Neural cell (in vitro differentiated cells): ENCODE data around the gene LGALS3BP. TPM values are rescaled to one million over a fixed set of nuclear protein-coding genes. Genes with fewer than 3 reads are reported as not detected.
A peak's percentile ranks its signal among the peaks of the same experiment; 100 is the strongest.

ENCODE experiments used
- H2AFZ ChIP-seq: fragments of 200-600, 300-800 bp; sonication (generic), shearing (Covaris generic); 2 replicates; pipeline ENCODE4 v1.6.0; 2014; ENCODE audit warnings: low read depth, mild to moderate bottlenecking, antibody characterized with exemption, low read length, moderate library complexity
- H3F3A ChIP-seq: fragments of 200-600 bp; shearing (Covaris generic); 2 replicates; pipeline ENCODE4 v1.6.1; 2016; ENCODE audit warnings: mild to moderate bottlenecking, moderate library complexity, mixed read lengths, antibody characterized with exemption, low read length; ENCODE audit not compliant: insufficient read depth, poor library complexity, severe bottlenecking
- H3K27ac ChIP-seq: fragments of 200-600, 300-800 bp; sonication (generic), shearing (Covaris generic); 2 replicates; pipeline ENCODE4 v1.5.1; 2014; ENCODE audit warnings: mild to moderate bottlenecking, low read length, moderate library complexity
- H3K27me3 ChIP-seq: fragments of 300-800, 200-600 bp; sonication (generic), shearing (Covaris generic); 2 replicates; pipeline ENCODE4 v1.6.0; 2014; ENCODE audit warnings: mild to moderate bottlenecking, low read depth, low read length, moderate library complexity; ENCODE audit not compliant: insufficient read depth
- H3K36me3 ChIP-seq: fragments of 300-800, 200-600 bp; sonication (generic), shearing (Covaris generic); 2 replicates; pipeline ENCODE4 v1.5.1; 2014; ENCODE audit warnings: mild to moderate bottlenecking, antibody characterized with exemption, low read length, moderate library complexity; ENCODE audit not compliant: insufficient read depth
- H3K4me2 ChIP-seq: fragments of 300-800, 200-600 bp; sonication (generic), shearing (Covaris generic); 2 replicates; pipeline ENCODE4 v1.6.0; 2014; ENCODE audit warnings: mild to moderate bottlenecking, low read length
- H3K4me3 ChIP-seq: fragments of 300-800, 200-600 bp; sonication (generic), shearing (Covaris generic); 2 replicates; pipeline ENCODE4 v1.5.1; 2014; ENCODE audit warnings: mild to moderate bottlenecking, low read length, moderate library complexity
- H3K79me2 ChIP-seq: fragments of 200-600 bp; shearing (Covaris generic); replicated peaks from 2 replicates; pipeline ENCODE4 v1.6.0; 2014; ENCODE audit warnings: mild to moderate bottlenecking, low read length, moderate library complexity; ENCODE audit not compliant: insufficient read depth
- H3K9ac ChIP-seq: fragments of 300-800, 200-600 bp; sonication (generic), shearing (Covaris generic); 2 replicates; pipeline ENCODE4 v1.6.1; 2016; ENCODE audit warnings: mild to moderate bottlenecking, low read length, mixed read lengths
- H3K9me2 ChIP-seq: fragments of 200-600 bp; shearing (Covaris generic); 2 replicates; pipeline ENCODE4 v1.6.1; 2016; ENCODE audit warnings: mild to moderate bottlenecking, low read length, mixed read lengths; ENCODE audit not compliant: insufficient read depth
- H3K9me3 ChIP-seq: fragments of 200-600, 300-800 bp; sonication (generic), shearing (Covaris generic); 2 replicates; pipeline ENCODE4 v1.6.1; 2016; ENCODE audit warnings: mild to moderate bottlenecking, mixed run types, low read length, moderate library complexity, mixed read lengths
- H4K20me1 ChIP-seq: fragments of 200-600 bp; shearing (Covaris generic); 2 replicates; pipeline ENCODE4 v1.6.1; 2016; ENCODE audit warnings: mild to moderate bottlenecking, mixed run types; ENCODE audit not compliant: insufficient read depth
- EP300 ChIP-seq: fragments of 450-650 bp; conservative IDR thresholded peaks from 2 replicates; pipeline ENCODE4 v1.6.1; 2014; ENCODE audit warnings: antibody characterized with exemption, mild to moderate bottlenecking, moderate library complexity; ENCODE audit not compliant: poor library complexity, severe bottlenecking
- EZH2 ChIP-seq: fragments of 200-600, 300-800 bp; shearing (Covaris generic), sonication (generic); IDR thresholded peaks from 2 replicates; pipeline ENCODE4 v1.6.1; 2014; ENCODE audit warnings: antibody characterized with exemption, low read length, borderline replicate concordance, mild to moderate bottlenecking; ENCODE audit not compliant: insufficient read depth, poor library complexity, severe bottlenecking
- MXI1 ChIP-seq: fragments of 450-650 bp; conservative IDR thresholded peaks from 2 replicates; pipeline ENCODE4 v1.6.1; 2014; ENCODE audit warnings: antibody characterized with exemption, mild to moderate bottlenecking; ENCODE audit not compliant: poor library complexity, severe bottlenecking
- POLR2AphosphoS5 ChIP-seq: IDR thresholded peaks from 2 replicates; pipeline ENCODE4 v1.6.1; 2012
- RAD21 ChIP-seq: fragments of 450-650 bp; conservative IDR thresholded peaks from 2 replicates; pipeline ENCODE4 v1.6.1; 2014; ENCODE audit warnings: antibody characterized with exemption, mild to moderate bottlenecking, moderate library complexity
- SMC3 ChIP-seq: fragments of 450-650 bp; conservative IDR thresholded peaks from 2 replicates; pipeline ENCODE4 v1.6.1; 2014; ENCODE audit warnings: antibody characterized with exemption, mild to moderate bottlenecking, moderate library complexity; ENCODE audit not compliant: poor library complexity
- TAF1 ChIP-seq: IDR thresholded peaks from 2 replicates; pipeline ENCODE4 v1.6.1; 2012; ENCODE audit warnings: low read depth
- polyA plus RNA-seq: library from polyadenylated mRNA; depleted of rRNA; stranded (reverse); fragments of >200 nt; gene quantifications from 2 replicates; pipeline ENCODE4 v1.2.3, GENCODE V29; 2014
- TF ChIP-seq, protein P1 (sequence below): fragments of 450-650 bp; IDR thresholded peaks from 2 replicates; pipeline ENCODE4 v1.5.1; 2014; ENCODE audit warnings: antibody characterized with exemption, mild to moderate bottlenecking, moderate library complexity; ENCODE audit not compliant: poor library complexity, severe bottlenecking
- TF ChIP-seq, protein P2 (sequence below): IDR thresholded peaks from 2 replicates; pipeline ENCODE4 v1.6.1; 2012; ENCODE audit warnings: borderline replicate concordance

The LGALS3BP gene
- polyA plus RNA-seq, 1 donor from 2014 or later: 5.4 TPM

DNA sequence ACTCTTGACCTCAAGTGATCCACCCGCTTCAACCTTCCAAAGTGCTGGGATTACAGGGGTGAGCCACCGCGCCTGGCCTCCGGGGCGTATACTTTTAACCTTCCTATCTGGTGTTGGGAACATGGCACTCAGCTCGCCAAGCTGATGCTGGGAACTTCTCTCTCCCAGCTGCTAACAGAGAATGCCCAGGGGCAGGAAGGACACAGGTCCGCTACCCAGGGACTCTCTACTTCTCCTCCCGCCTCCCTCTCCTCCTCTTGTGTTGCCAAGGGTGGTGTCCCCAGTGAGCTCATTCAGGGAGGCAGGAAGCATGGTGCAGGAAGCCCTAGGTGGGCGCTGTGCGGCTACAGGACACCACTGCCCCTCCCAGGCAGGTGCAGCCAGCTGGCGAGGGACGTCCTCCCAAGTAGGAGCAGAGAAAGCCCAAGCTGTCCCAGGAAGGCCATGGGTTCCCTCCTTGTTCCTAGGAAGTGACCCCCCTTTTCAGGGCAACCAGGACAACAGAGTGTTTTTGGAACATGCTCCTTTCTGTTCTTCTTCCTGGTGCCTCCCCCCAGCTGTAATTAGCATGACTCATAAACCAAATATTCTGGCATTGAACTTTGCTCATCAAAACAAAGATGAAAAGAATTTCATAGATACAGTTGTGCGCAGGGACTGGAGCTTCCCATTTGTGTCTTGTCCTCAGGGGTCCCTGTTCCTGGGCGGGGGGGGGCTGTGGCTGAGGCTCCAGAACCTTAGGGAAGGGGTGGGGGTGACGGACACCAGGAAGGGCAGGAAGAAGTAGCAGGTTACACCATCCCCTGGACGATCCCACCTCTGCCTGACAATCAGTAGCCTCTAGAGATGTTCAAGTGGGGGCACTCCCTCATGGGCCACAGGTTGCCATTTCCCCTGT lies 46.9 kb upstream of the LGALS3BP start:
- TF ChIP-seq MXI1: no peak
- no peak for TF ChIP-seq EZH2
- TF ChIP-seq POLR2AphosphoS5: no peak
- TF ChIP-seq EP300: no peak
- Histone ChIP-seq H3K4me3 (no peak overlapping the region), H2AFZ (no peak overlapping the region), H3K79me2 (no peaks in the 10 kb centered on the region), H3K4me2 (no peak overlapping the region), H3K9me3 (no peaks in the 10 kb centered on the region), H3K27me3 (peaks cover 24% of the 10 kb centered on the region), H3K9ac (no peak overlapping the region), H3K36me3 (no peaks in the 10 kb centered on the region), H3K27ac (no peak overlapping the region), H3K9me2 (no peaks in the 10 kb centered on the region), H4K20me1 (no peaks in the 10 kb centered on the region), H3F3A (no peaks in the 10 kb centered on the region)

DNA sequence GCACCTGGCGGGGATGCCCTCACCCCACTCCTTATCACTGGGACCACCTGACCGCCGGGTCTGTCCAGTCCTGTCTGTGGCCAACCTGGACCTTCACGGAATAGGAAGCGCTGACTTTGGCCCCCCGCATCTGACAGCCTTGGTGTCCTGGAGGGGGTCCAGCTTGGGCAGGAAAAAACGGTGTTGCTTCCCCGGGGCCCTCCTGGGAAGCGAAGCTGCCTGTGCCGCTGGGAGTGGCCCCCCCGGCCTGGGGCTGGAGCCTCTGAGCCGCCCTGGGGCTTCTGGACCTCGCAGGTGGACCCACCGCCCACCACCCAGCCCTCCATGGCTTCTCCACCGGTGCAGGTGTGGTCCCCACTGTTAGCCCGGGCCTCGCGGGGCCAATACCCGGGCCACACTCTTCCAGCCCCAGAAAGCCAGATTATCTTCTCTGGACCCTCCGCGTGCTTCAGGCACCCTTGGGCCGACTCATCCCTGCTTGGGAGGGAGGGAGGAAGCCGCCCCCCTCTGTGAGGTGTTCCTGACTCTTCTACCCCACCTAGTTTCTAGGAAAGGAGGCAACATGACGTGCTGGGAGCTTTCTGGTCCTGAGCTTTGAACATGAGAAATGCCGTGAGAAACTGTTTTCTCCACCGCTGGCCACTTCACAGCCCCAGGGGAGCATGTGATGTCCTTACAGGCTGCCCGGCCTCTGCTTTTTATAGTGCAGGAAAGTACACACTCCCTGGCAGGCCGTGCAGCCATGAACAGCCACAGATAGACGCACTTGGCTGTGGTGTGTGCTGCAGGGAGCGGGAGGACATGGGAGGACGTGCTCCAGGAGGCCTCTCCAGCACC lies 45.4 kb upstream of the LGALS3BP start:
- Histone ChIP-seq H3K27ac (no peak overlapping the region), H3F3A (no peaks in the 10 kb centered on the region), H3K79me2 (no peaks in the 10 kb centered on the region), H4K20me1 (no peaks in the 10 kb centered on the region), H3K36me3 (no peaks in the 10 kb centered on the region), H3K9me3 (no peaks in the 10 kb centered on the region), H3K27me3 (peaks cover 24% of the 10 kb centered on the region), H3K4me3 (peak overlapping the region; percentile 82), H3K9me2 (no peaks in the 10 kb centered on the region), H2AFZ (no peak overlapping the region), H3K4me2 (no peak overlapping the region), H3K9ac (no peak overlapping the region)
- TF ChIP-seq POLR2AphosphoS5 (no peak), EZH2 (no peak), EP300 (no peak), MXI1 (no peak), TAF1 (no peak), RAD21 (no peak), SMC3 (no peak)
- TF ChIP-seq, protein P1, sequence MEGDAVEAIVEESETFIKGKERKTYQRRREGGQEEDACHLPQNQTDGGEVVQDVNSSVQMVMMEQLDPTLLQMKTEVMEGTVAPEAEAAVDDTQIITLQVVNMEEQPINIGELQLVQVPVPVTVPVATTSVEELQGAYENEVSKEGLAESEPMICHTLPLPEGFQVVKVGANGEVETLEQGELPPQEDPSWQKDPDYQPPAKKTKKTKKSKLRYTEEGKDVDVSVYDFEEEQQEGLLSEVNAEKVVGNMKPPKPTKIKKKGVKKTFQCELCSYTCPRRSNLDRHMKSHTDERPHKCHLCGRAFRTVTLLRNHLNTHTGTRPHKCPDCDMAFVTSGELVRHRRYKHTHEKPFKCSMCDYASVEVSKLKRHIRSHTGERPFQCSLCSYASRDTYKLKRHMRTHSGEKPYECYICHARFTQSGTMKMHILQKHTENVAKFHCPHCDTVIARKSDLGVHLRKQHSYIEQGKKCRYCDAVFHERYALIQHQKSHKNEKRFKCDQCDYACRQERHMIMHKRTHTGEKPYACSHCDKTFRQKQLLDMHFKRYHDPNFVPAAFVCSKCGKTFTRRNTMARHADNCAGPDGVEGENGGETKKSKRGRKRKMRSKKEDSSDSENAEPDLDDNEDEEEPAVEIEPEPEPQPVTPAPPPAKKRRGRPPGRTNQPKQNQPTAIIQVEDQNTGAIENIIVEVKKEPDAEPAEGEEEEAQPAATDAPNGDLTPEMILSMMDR: no peak
- TF ChIP-seq, protein P2, sequence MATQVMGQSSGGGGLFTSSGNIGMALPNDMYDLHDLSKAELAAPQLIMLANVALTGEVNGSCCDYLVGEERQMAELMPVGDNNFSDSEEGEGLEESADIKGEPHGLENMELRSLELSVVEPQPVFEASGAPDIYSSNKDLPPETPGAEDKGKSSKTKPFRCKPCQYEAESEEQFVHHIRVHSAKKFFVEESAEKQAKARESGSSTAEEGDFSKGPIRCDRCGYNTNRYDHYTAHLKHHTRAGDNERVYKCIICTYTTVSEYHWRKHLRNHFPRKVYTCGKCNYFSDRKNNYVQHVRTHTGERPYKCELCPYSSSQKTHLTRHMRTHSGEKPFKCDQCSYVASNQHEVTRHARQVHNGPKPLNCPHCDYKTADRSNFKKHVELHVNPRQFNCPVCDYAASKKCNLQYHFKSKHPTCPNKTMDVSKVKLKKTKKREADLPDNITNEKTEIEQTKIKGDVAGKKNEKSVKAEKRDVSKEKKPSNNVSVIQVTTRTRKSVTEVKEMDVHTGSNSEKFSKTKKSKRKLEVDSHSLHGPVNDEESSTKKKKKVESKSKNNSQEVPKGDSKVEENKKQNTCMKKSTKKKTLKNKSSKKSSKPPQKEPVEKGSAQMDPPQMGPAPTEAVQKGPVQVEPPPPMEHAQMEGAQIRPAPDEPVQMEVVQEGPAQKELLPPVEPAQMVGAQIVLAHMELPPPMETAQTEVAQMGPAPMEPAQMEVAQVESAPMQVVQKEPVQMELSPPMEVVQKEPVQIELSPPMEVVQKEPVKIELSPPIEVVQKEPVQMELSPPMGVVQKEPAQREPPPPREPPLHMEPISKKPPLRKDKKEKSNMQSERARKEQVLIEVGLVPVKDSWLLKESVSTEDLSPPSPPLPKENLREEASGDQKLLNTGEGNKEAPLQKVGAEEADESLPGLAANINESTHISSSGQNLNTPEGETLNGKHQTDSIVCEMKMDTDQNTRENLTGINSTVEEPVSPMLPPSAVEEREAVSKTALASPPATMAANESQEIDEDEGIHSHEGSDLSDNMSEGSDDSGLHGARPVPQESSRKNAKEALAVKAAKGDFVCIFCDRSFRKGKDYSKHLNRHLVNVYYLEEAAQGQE: no peak
